HUES6 (cell line): Measurements from ENCODE around the gene OCA2.

ENCODE experiments used
- H3K27ac ChIP-seq: 2 replicates; pipeline ENCODE4 v1.7.0; 2013; ENCODE audit warnings: low read depth, mild to moderate bottlenecking, low read length, inconsistent platforms
- H3K27me3 ChIP-seq: 2 replicates; pipeline ENCODE4 v1.6.1; 2013; ENCODE audit warnings: low read length; ENCODE audit not compliant: control insufficient read depth, insufficient read depth
- H3K36me3 ChIP-seq: 2 replicates; pipeline ENCODE4 v1.6.1; 2013; ENCODE audit warnings: low read length; ENCODE audit not compliant: control insufficient read depth, insufficient read depth
- H3K4me1 ChIP-seq: 2 replicates; pipeline ENCODE4 v1.6.1; 2013; ENCODE audit warnings: low read length; ENCODE audit not compliant: control insufficient read depth, insufficient read depth
- H3K4me3 ChIP-seq: 2 replicates; pipeline ENCODE4 v1.5.1; 2013; ENCODE audit warnings: low read depth, low read length
- H3K9ac ChIP-seq: one replicate; pipeline ENCODE4 v1.6.1; 2013; ENCODE audit warnings: mild to moderate bottlenecking, low read length
- H3K9me3 ChIP-seq: 2 replicates; pipeline ENCODE4 v1.6.1; 2013; ENCODE audit warnings: low read depth, low read length; ENCODE audit not compliant: control insufficient read depth, insufficient read depth

Gene OCA2

GRCh38 chr15:28021281-28022039, 77.7 kb downstream of the OCA2 start:
- Histone ChIP-seq H3K9ac (no peak overlapping the region), H3K27me3 (no peaks in the 10 kb centered on the region), H3K4me1 (peaks cover 13% of the 10 kb centered on the region), H3K36me3 (no peaks in the 10 kb centered on the region), H3K4me3 (no peak overlapping the region), H3K9me3 (no peaks in the 10 kb centered on the region), H3K27ac (no peak overlapping the region)

GRCh38 chr15:28020644-28021043, 78.5 kb downstream of the OCA2 start:
- Histone ChIP-seq H3K4me1 (peaks cover 13% of the 10 kb centered on the region), H3K27me3 (no peaks in the 10 kb centered on the region), H3K9me3 (no peaks in the 10 kb centered on the region), H3K36me3 (no peaks in the 10 kb centered on the region), H3K9ac (no peak overlapping the region), H3K27ac (no peak overlapping the region), H3K4me3 (no peak overlapping the region)

DNA sequence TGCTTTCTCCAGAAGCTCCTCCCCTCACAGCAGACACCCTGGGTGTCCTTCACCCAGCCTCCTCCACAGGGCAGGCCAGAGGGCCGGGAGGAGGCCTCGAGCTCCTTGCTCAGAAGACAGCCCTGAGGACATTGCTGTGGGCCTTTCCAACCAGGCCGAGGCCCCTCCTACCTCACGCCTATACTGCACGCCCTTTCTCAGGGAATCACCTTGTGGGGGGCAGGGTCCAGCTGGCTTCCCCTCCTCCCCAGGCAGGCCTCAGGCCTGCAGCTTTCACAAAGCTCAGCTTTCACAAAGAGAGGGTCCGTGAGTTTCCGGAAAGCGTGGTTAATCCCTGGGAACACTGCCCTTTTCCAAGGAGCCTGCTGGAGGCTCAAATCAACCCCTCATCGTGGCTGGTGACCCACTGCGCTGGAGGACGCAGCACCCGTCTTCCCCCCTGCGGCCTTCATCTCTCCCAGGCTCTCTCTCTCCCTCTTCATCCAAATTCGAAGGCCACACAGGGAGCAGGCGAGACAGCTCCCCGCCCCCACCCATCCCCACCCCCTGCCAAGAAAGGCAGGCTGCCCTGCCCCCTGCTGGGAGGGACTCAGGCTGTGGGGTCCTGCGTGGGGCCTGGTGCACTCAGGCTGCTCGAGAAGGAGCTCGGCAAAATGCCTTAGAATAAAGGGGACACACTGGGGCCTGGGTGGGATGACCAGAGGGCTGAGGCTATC, 79.4 kb downstream of the OCA2 start:
- H3K27ac ChIP-seq, result no peak overlapping the region
- H3K9me3 ChIP-seq, result no peaks in the 10 kb centered on the region
- no peaks in the 10 kb centered on the region for H3K36me3 ChIP-seq
- no peaks in the 10 kb centered on the region for H3K27me3 ChIP-seq
- peaks cover 13% of the 10 kb centered on the region for H3K4me1 ChIP-seq
- no peak overlapping the region for H3K4me3 ChIP-seq
- no peak overlapping the region for H3K9ac ChIP-seq

DNA sequence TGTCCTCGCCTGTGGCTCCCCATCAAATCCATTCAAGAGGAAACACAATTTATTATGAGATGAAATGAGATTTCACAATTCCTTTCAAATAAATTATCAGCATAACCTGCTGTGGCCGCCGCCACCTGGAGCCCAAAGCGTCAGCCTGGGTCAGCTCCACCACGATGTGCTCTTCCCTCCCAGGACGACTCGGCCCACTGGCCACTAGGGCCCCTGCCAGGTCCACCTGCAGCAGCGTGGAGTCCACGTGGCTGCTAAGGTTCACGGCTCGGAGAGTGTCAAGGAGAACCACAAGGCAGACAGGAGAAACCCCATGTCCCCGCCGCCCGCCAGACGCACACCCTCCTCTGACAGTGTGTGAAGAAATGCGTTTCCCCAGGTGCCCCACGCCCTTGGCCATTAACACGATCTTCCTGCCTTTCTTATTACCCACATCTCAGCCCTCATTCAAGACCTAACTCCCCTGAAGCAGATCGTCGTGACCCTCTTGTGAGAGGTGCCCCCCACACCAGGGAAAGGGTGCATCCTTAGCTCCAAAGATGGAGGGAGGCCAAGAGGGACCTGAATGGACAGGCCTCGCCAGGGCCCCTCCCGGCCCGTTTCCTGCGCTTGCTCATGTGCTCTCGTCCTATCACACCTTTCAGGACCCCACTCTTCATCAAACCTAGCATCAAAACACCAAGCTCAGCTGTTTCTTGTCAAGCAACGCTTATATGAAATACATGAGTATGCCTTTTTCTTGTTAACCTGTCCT, 80.6 kb downstream of the OCA2 start:
- Histone ChIP-seq H3K9me3 (no peaks in the 10 kb centered on the region), H3K4me3 (no peak overlapping the region), H3K9ac (no peak overlapping the region), H3K4me1 (peaks cover 13% of the 10 kb centered on the region), H3K27me3 (no peaks in the 10 kb centered on the region), H3K36me3 (no peaks in the 10 kb centered on the region), H3K27ac (no peak overlapping the region)

GRCh38 chr15:28017423-28017924, 81.6 kb downstream of the OCA2 start:
- Histone ChIP-seq H3K4me3 (no peak overlapping the region), H3K27ac (no peak overlapping the region), H3K27me3 (no peaks in the 10 kb centered on the region), H3K36me3 (no peaks in the 10 kb centered on the region), H3K9ac (no peak overlapping the region), H3K9me3 (no peaks in the 10 kb centered on the region), H3K4me1 (peaks cover 13% of the 10 kb centered on the region)

DNA sequence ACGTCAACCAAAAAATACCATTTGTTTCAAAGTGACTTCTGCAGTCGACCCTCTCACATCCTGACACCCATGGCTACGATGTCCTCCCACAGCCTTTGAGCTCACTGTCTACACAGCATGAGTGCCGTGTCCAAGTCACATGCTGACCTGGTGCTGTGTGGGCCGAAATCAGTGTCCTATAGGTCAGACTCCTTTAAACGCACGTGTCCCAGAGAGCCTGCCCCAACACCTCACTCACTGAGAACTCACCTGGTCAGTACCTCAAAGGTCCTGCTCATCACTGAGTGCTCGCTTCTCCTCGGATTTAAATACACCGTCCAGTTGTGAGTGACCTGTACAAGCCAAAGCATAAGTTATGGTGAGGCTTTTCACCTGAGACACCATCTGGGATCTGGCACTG, 83.3 kb downstream of the OCA2 start:
- no peaks in the 10 kb centered on the region for H3K27me3 ChIP-seq
- no peak overlapping the region for H3K9ac ChIP-seq

GRCh38 chr15:28014623-28015200, 84.4 kb downstream of the OCA2 start:
- Histone ChIP-seq H3K9ac (no peak overlapping the region), H3K9me3 (no peaks in the 10 kb centered on the region), H3K27ac (no peak overlapping the region), H3K27me3 (no peaks in the 10 kb centered on the region), H3K4me3 (no peak overlapping the region), H3K4me1 (peaks cover 8% of the 10 kb centered on the region), H3K36me3 (no peaks in the 10 kb centered on the region)

More for the DNA sequence above, 83.3 kb downstream of the OCA2 start:
- Histone ChIP-seq H3K27ac (no peak overlapping the region), H3K36me3 (no peaks in the 10 kb centered on the region), H3K4me1 (peaks cover 9% of the 10 kb centered on the region), H3K4me3 (no peak overlapping the region), H3K9me3 (no peaks in the 10 kb centered on the region)

- H3K9me3 ChIP-seq, result peaks cover 1% of the 10 kb centered on the region; the same call in 1 of the 2 replicates
- H3K27me3 ChIP-seq, result no peaks in the 10 kb centered on the region
- no peaks in the 10 kb centered on the region for H3K36me3 ChIP-seq
- no peak overlapping the region for H3K27ac ChIP-seq
- H3K4me1 ChIP-seq, result peaks cover under 1% of the 10 kb centered on the region; the same call in 1 of the 2 replicates
- no peak overlapping the region for H3K9ac ChIP-seq
- no peak overlapping the region for H3K4me3 ChIP-seq
Measured at GRCh38 chr15:28013976-28014375, 85.1 kb downstream of the OCA2 start.

DNA sequence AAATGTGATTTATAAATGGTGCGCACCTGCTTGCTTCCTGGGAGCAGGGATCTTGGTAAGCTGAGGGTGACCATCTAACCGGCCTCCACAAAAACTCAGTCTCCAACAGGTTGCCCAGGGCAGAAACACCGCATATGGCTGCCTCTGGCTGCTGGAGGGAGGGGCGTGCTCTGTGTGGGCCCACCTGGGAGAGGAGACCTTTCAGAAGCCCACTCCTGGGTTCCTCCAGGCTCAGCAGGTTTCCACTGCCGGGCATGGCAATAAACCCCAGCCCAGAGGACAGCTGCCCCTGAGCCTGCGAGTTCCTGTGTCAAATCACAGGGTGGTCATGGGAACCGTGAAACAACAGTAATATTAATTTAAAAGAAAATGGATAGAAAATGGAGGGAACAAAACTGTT, 85.6 kb downstream of the OCA2 start:
- Histone ChIP-seq H3K4me3 (no peak overlapping the region), H3K36me3 (no peaks in the 10 kb centered on the region), H3K9me3 (peaks cover 6% of the 10 kb centered on the region), H3K27me3 (no peaks in the 10 kb centered on the region), H3K4me1 (no peaks in the 10 kb centered on the region), H3K9ac (no peak overlapping the region), H3K27ac (no peak overlapping the region)

- H3K36me3 ChIP-seq, result no peaks in the 10 kb centered on the region
- H3K4me3 ChIP-seq, result no peak overlapping the region
- H3K4me1 ChIP-seq, result no peaks in the 10 kb centered on the region
- peaks cover 7% of the 10 kb centered on the region for H3K9me3 ChIP-seq
- H3K27ac ChIP-seq, result no peak overlapping the region
- H3K9ac ChIP-seq, result no peak overlapping the region
- no peaks in the 10 kb centered on the region for H3K27me3 ChIP-seq
Measured at GRCh38 chr15:28012231-28012630, 86.9 kb downstream of the OCA2 start.
